ENCODE results near the gene SLC39A7. TPM values are rescaled to one million over a fixed set of nuclear protein-coding genes. Genes with fewer than 3 reads are reported as not detected.
A peak's percentile ranks its signal among the peaks of the same experiment; 100 is the strongest.

SLC39A7 gene
- total and polyA plus RNA-seq, 2 of the 13 experiments (the other 11 are each of a cell fraction or from before 2014, with no cell fraction given) = 142 to 229 TPM

- no peak for TF ChIP-seq ZNF770 (CRISPR knock-in tag; IDR thresholded peaks at IDR 0.05)
- no peak for TF ChIP-seq ZNF558 (CRISPR knock-in tag; IDR thresholded peaks at IDR 0.05; ENCODE audit: borderline replicate concordance)
- TF ChIP-seq E2F5 (CRISPR knock-in tag; conservative IDR thresholded peaks at IDR 0.05) = no peak
- no peak for TF ChIP-seq MAFK (conservative IDR thresholded peaks at IDR 0.05 in 1 of 2, IDR thresholded peaks at IDR 0.05 in 1 of 2; ENCODE audit: low read length in 2 of 2)
- peak; percentile 78 for TF ChIP-seq DRAP1 (CRISPR knock-in tag; IDR thresholded peaks at IDR 0.05)
- TF ChIP-seq RFXANK (CRISPR knock-in tag; IDR thresholded peaks at IDR 0.05) = peak; percentile 60; the same call in 1 of the 2 replicates
- peak; percentile 77 for TF ChIP-seq KLF6 (CRISPR knock-in tag; IDR thresholded peaks at IDR 0.05)
- TF ChIP-seq CENPBD1 (CRISPR knock-in tag; IDR thresholded peaks at IDR 0.05; ENCODE audit: borderline replicate concordance, low read depth) = no peak
- TF ChIP-seq PITX1 (CRISPR knock-in tag; IDR thresholded peaks at IDR 0.05) = no peak
- TF ChIP-seq ZNF10 (CRISPR knock-in tag; IDR thresholded peaks at IDR 0.05; ENCODE audit: borderline replicate concordance, low read depth) = no peak
- TF ChIP-seq BRD4 (CRISPR knock-in tag; IDR thresholded peaks at IDR 0.05) = peak; percentile 67; the same call in 1 of the 2 replicates
- TF ChIP-seq MYNN (CRISPR knock-in tag; IDR thresholded peaks at IDR 0.05; ENCODE audit: low read depth) = no peak
- TF ChIP-seq TBL1XR1 (IDR thresholded peaks at IDR 0.05; ENCODE audit: borderline replicate concordance, low read length, partially characterized antibody) = no peak
- TF ChIP-seq ZNF782 (CRISPR knock-in tag; IDR thresholded peaks at IDR 0.05; ENCODE audit: borderline replicate concordance) = peak; percentile 71; the same call in 1 of the 2 replicates
- TF ChIP-seq DMTF1 (CRISPR knock-in tag; IDR thresholded peaks at IDR 0.05) = 0 out of 2 replicates have a peak, but pooled peaks have one; percentile 57
- peak; percentile 91 for TF ChIP-seq ESRRA (CRISPR knock-in tag; IDR thresholded peaks at IDR 0.05; ENCODE audit: low read depth)
- TF ChIP-seq ZNF850 (CRISPR knock-in tag; conservative IDR thresholded peaks at IDR 0.05) = no peak
- TF ChIP-seq U2AF2 (IDR thresholded peaks at IDR 0.05; ENCODE audit: low read depth, low read length) = no peak
- TF ChIP-seq ZIK1 (CRISPR knock-in tag; IDR thresholded peaks at IDR 0.05; ENCODE audit: borderline replicate concordance, low read depth) = 0 out of 2 replicates have a peak, but pooled peaks have one; percentile 43
- TF ChIP-seq MLLT10 (CRISPR knock-in tag; IDR thresholded peaks at IDR 0.05) = no peak
- TF ChIP-seq CBFB (CRISPR knock-in tag; IDR thresholded peaks at IDR 0.05) = peak; percentile 40; the same call in 1 of the 2 replicates
- peak; percentile 76; the same call in 1 of the 2 replicates for TF ChIP-seq ZBTB20 (CRISPR knock-in tag; IDR thresholded peaks at IDR 0.05; ENCODE audit: borderline replicate concordance, low read depth)
- TF ChIP-seq ZNF670 (CRISPR knock-in tag; IDR thresholded peaks at IDR 0.05; ENCODE audit: borderline replicate concordance) = no peak; the same call in 1 of the 2 replicates
- TF ChIP-seq SNAPC2 (CRISPR knock-in tag; IDR thresholded peaks at IDR 0.05) = peak; percentile 79; the same call in 1 of the 2 replicates
Measured at GRCh38 chr6:33204415-33205190, 3.9 kb downstream of the SLC39A7 start, which contains the start of gene HSD17B8 (continued).
